ENCODE data around the gene EVA1C.
"Not testable (repeated sequence)": the region's sequence is repeated elsewhere in the genome, so short reads cannot be mapped to it uniquely, and the experiment has no call there.

The EVA1C gene

GRCh38 chr21:32537569-32537881 lies 125.0 kb downstream of the EVA1C start:
- DNase-seq (ENCODE audit: low spot score): no peak
- TF ChIP-seq, protein P1, sequence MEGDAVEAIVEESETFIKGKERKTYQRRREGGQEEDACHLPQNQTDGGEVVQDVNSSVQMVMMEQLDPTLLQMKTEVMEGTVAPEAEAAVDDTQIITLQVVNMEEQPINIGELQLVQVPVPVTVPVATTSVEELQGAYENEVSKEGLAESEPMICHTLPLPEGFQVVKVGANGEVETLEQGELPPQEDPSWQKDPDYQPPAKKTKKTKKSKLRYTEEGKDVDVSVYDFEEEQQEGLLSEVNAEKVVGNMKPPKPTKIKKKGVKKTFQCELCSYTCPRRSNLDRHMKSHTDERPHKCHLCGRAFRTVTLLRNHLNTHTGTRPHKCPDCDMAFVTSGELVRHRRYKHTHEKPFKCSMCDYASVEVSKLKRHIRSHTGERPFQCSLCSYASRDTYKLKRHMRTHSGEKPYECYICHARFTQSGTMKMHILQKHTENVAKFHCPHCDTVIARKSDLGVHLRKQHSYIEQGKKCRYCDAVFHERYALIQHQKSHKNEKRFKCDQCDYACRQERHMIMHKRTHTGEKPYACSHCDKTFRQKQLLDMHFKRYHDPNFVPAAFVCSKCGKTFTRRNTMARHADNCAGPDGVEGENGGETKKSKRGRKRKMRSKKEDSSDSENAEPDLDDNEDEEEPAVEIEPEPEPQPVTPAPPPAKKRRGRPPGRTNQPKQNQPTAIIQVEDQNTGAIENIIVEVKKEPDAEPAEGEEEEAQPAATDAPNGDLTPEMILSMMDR (IDR thresholded peaks at IDR 0.05; ENCODE audit: extremely low read depth, insufficient read depth, missing control alignments): no peak
- in situ Hi-C loops (cut with MboI; ENCODE audit: low pct_unique_long_range_greater_than_20kb, low sequenced_read_pairs, unreplicated experiment): no loop called here

DNA sequence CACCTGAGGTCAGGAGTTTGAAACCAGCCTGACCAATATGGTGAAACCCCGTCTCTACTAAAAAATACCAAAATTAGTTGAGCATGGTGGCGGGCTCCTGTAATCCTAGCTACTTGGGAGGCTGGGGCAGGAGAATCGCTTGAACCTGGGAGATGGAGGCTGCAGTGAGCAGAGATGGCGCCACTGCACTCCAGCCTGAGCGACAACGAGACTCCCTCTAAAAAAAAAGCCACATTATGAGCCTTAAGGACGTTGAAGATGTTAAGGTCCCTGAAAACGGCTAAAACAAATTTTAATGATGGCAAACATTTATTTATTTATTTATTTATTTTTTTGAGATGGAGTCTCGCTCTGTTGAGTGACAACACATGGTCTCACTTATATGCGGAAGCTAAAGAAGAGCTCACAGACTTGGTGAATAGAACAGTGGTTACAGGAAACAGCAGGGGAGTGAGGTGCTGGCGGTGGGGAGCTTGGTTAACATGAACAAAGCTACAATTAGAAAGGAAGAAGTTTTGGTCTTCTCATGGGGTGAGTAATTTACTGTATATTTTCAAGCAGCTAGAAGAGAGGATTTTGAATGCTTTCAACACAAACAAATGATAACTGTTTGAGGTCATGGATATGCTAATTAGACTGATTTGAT lies 125.8 kb downstream of the EVA1C start:
- TF ChIP-seq, protein P1 (IDR thresholded peaks at IDR 0.05; ENCODE audit: extremely low read depth, insufficient read depth, missing control alignments): no peak
- DNase-seq (ENCODE audit: low spot score): no peak
- in situ Hi-C loops (cut with MboI; ENCODE audit: low pct_unique_long_range_greater_than_20kb, low sequenced_read_pairs, unreplicated experiment): no loop called here

GRCh38 chr21:32539378-32539777 lies 126.9 kb downstream of the EVA1C start:
- in situ Hi-C loops (cut with MboI; ENCODE audit: low pct_unique_long_range_greater_than_20kb, low sequenced_read_pairs, unreplicated experiment): no loop called here
- TF ChIP-seq, protein P1 (IDR thresholded peaks at IDR 0.05; ENCODE audit: extremely low read depth, insufficient read depth, missing control alignments): no peak
- DNase-seq (ENCODE audit: low spot score): no peak

DNA sequence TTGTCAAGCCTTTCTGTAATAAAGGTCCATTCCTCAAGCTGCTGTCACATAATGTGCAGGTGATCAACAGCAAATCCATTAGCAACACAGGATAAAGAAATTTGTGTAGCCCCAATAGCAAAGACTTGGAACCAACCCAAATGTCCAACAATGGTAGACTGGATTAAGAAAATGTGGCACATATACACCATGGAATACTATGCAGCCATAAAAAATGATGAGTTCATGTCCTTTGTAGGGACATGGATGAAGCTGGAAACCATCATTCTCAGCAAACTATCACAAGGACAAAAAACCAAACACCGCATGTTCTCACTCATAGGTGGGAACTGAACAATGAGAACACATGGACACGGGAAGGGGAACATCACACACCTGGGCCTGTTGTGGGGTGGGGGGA lies 130.6 kb downstream of the EVA1C start:
- in situ Hi-C loops (cut with MboI; ENCODE audit: low pct_unique_long_range_greater_than_20kb, low sequenced_read_pairs, unreplicated experiment); DNase-seq (ENCODE audit: low spot score): not testable (repeated sequence)

DNA sequence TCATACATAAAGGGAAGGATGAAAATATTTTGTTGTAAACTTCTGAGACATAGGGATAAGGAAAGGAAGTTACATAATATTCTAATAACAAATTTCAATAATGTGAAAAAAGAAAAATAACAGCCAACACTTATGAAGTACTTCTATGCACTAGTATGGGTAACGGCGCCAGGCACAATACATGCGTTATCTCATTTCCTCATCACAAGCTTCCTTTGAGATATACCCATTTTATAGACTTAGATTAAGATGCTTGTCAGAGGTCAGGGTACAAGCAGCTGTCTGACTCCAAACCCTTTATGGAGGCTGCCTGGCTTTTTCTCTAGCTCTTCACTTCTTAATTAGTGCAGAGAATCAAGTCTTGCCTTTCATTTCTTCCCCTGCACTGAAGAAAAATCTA lies 131.5 kb downstream of the EVA1C start:
- no peak for DNase-seq (ENCODE audit: low spot score)
- TF ChIP-seq, protein P1 (IDR thresholded peaks at IDR 0.05; ENCODE audit: extremely low read depth, insufficient read depth, missing control alignments): no peak
- in situ Hi-C loops (cut with MboI; ENCODE audit: low pct_unique_long_range_greater_than_20kb, low sequenced_read_pairs, unreplicated experiment): no loop called here

DNA sequence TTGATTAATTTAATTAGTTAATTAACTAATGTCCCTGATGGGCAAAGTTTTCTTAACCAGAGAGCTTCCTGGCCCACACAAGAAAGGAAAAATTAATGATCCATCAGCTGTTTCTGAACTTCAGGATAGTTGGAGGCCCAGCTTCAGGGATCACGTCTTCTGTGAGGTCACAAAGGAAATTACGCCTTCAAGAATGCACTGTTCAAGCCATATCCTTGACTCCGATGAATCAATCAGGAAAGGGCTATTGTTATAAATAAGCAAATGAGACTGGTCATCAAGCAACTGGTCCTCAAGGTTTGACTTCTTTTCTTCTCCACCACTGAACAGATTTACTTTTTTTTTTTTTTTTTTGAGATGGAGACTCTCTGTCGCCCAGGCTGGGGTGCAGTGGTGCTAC lies 132.2 kb downstream of the EVA1C start:
- TF ChIP-seq, protein P1 (IDR thresholded peaks at IDR 0.05; ENCODE audit: extremely low read depth, insufficient read depth, missing control alignments): no peak
- DNase-seq (ENCODE audit: low spot score): no peak
- in situ Hi-C loops (cut with MboI; ENCODE audit: low pct_unique_long_range_greater_than_20kb, low sequenced_read_pairs, unreplicated experiment): no loop called here

DNA sequence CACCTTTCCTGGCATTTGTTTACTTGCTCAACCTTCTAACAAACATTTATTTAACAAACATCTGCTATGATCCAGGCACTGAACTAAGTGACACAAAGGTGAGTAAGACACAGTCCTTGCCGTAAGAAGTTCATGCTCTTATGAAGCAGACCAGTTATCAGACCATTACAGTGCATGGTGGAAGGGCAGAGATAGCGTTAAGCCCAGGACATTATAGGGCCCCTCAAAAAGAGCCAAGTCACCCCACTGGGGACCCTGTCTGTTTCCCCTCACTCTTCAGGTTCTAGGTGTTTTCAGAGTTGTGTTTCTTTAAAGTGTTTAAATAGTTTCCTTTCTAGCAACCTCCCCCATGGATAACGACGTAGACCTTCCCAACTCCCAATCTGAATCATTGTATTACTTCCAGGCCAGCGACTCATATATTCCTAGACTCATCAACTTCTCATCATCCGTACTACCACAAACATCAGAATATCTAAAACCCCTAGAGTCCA lies 133.5 kb downstream of the EVA1C start:
- no peak for DNase-seq (ENCODE audit: low spot score)
- in situ Hi-C loops (cut with MboI; ENCODE audit: low pct_unique_long_range_greater_than_20kb, low sequenced_read_pairs, unreplicated experiment): no loop called here
- TF ChIP-seq, protein P1 (IDR thresholded peaks at IDR 0.05; ENCODE audit: extremely low read depth, insufficient read depth, missing control alignments): no peak

Data from GM13977 (cell line).